Dendritic cell treated with granulocyte-macrophage colony-stimulating factor and Interleukin-4, amounts not matched to agents 40 ng/mL and 50 ng/mL, for 4 days (primary cell): ENCODE measurements around the gene CACNA1B.

Experiments
- H3K27ac Mint-ChIP-seq: one replicate; pipeline ENCODE4 v1.8.0; 2022; ENCODE audit warnings: mild to moderate bottlenecking, mixed read lengths
- H3K27me3 Mint-ChIP-seq: one replicate; pipeline ENCODE4 v1.8.0; 2022; ENCODE audit warnings: mild to moderate bottlenecking, mixed read lengths
- H3K36me3 Mint-ChIP-seq: one replicate; pipeline ENCODE4 v1.8.0; 2022; ENCODE audit warnings: low read depth, mixed read lengths
- H3K4me1 Mint-ChIP-seq: one replicate; pipeline ENCODE4 v1.8.0; 2022; ENCODE audit warnings: low read depth, mixed read lengths
- H3K4me3 Mint-ChIP-seq: one replicate; pipeline ENCODE4 v1.8.0; 2022; ENCODE audit warnings: mild to moderate bottlenecking, moderate library complexity, mixed read lengths
- H3K9me3 Mint-ChIP-seq: one replicate; pipeline ENCODE4 v1.8.0; 2022; ENCODE audit warnings: mixed read lengths
- intact Hi-C: fragments of 100-400 bp; cut with micrococcal nuclease; formaldehyde crosslinking; loops from one replicate; pipeline ENCODE4 v1.15.0; 2022

CACNA1B gene

GRCh38 chr9:138046641-138047301 lies 169.2 kb downstream of the CACNA1B start:
- intact Hi-C loops, result no loop called here
- Mint-ChIP-seq H3K36me3 (no peaks in the 10 kb centered on the region), H3K4me1 (no peaks in the 10 kb centered on the region), H3K27ac (no peak overlapping the region), H3K4me3 (no peak overlapping the region), H3K9me3 (no peaks in the 10 kb centered on the region), H3K27me3 (peaks cover 10% of the 10 kb centered on the region)

GRCh38 chr9:138047469-138048040 lies 170.0 kb downstream of the CACNA1B start:
- Mint-ChIP-seq H3K4me1 (no peaks in the 10 kb centered on the region), H3K9me3 (no peaks in the 10 kb centered on the region), H3K27me3 (peaks cover 16% of the 10 kb centered on the region), H3K27ac (no peak overlapping the region), H3K4me3 (no peak overlapping the region), H3K36me3 (no peaks in the 10 kb centered on the region)
- intact Hi-C loops, result no loop called here

GRCh38 chr9:138048184-138048583 lies 170.6 kb downstream of the CACNA1B start:
- H3K36me3 Mint-ChIP-seq, result no peaks in the 10 kb centered on the region
- no peaks in the 10 kb centered on the region for H3K4me1 Mint-ChIP-seq
- H3K4me3 Mint-ChIP-seq, result no peak overlapping the region
- no peaks in the 10 kb centered on the region for H3K9me3 Mint-ChIP-seq
- intact Hi-C loops, result no loop called here
- H3K27me3 Mint-ChIP-seq, result peaks cover 17% of the 10 kb centered on the region
- no peak overlapping the region for H3K27ac Mint-ChIP-seq

- Mint-ChIP-seq H3K27me3 (peaks cover 17% of the 10 kb centered on the region), H3K4me3 (no peak overlapping the region), H3K9me3 (no peaks in the 10 kb centered on the region), H3K36me3 (no peaks in the 10 kb centered on the region), H3K27ac (no peak overlapping the region), H3K4me1 (no peaks in the 10 kb centered on the region)
- intact Hi-C loops, result no loop called here
Measured at GRCh38 chr9:138049085-138049778, 171.7 kb downstream of the CACNA1B start.

GRCh38 chr9:138049779-138050471 lies 172.3 kb downstream of the CACNA1B start:
- no peak overlapping the region for H3K27ac Mint-ChIP-seq
- H3K4me3 Mint-ChIP-seq, result no peak overlapping the region
- intact Hi-C loops, result no loop called here
- H3K9me3 Mint-ChIP-seq, result no peaks in the 10 kb centered on the region
- no peaks in the 10 kb centered on the region for H3K4me1 Mint-ChIP-seq
- peaks cover 17% of the 10 kb centered on the region for H3K27me3 Mint-ChIP-seq
- no peaks in the 10 kb centered on the region for H3K36me3 Mint-ChIP-seq

- H3K27me3 Mint-ChIP-seq, result peaks cover 17% of the 10 kb centered on the region
- intact Hi-C loops, result no loop called here
Measured at GRCh38 chr9:138050472-138051330, 173.1 kb downstream of the CACNA1B start.

GRCh38 chr9:138051586-138052321 lies 174.2 kb downstream of the CACNA1B start:
- intact Hi-C loops, result no loop called here
- no peak overlapping the region for H3K4me3 Mint-ChIP-seq
- no peaks in the 10 kb centered on the region for H3K36me3 Mint-ChIP-seq
- no peaks in the 10 kb centered on the region for H3K9me3 Mint-ChIP-seq
- H3K27me3 Mint-ChIP-seq, result peaks cover 17% of the 10 kb centered on the region
- no peaks in the 10 kb centered on the region for H3K4me1 Mint-ChIP-seq
- no peak overlapping the region for H3K27ac Mint-ChIP-seq

More at GRCh38 chr9:138050472-138051330, 173.1 kb downstream of the CACNA1B start:
- Mint-ChIP-seq H3K36me3 (no peaks in the 10 kb centered on the region), H3K4me3 (no peak overlapping the region), H3K9me3 (no peaks in the 10 kb centered on the region), H3K27ac (no peak overlapping the region), H3K4me1 (no peaks in the 10 kb centered on the region)

- Mint-ChIP-seq H3K9me3 (no peaks in the 10 kb centered on the region), H3K27ac (no peak overlapping the region), H3K36me3 (no peaks in the 10 kb centered on the region), H3K4me3 (no peak overlapping the region), H3K27me3 (peaks cover 17% of the 10 kb centered on the region), H3K4me1 (no peaks in the 10 kb centered on the region)
- intact Hi-C loops, result no loop called here
Measured at GRCh38 chr9:138052322-138052615, 174.7 kb downstream of the CACNA1B start.

- no peaks in the 10 kb centered on the region for H3K4me1 Mint-ChIP-seq
- no peaks in the 10 kb centered on the region for H3K36me3 Mint-ChIP-seq
- H3K27ac Mint-ChIP-seq, result no peak overlapping the region
- H3K9me3 Mint-ChIP-seq, result no peaks in the 10 kb centered on the region
- H3K27me3 Mint-ChIP-seq, result peaks cover 17% of the 10 kb centered on the region
- no peak overlapping the region for H3K4me3 Mint-ChIP-seq
- intact Hi-C loops, result no loop called here
Measured at GRCh38 chr9:138052635-138053320, 175.2 kb downstream of the CACNA1B start.

GRCh38 chr9:138053321-138053868 lies 175.8 kb downstream of the CACNA1B start:
- intact Hi-C loops, result no loop called here
- Mint-ChIP-seq H3K27ac (no peak overlapping the region), H3K9me3 (no peaks in the 10 kb centered on the region), H3K27me3 (peaks cover 17% of the 10 kb centered on the region), H3K4me3 (no peak overlapping the region), H3K36me3 (no peaks in the 10 kb centered on the region), H3K4me1 (no peaks in the 10 kb centered on the region)

GRCh38 chr9:138053996-138054752 lies 176.6 kb downstream of the CACNA1B start:
- intact Hi-C loops, result no loop called here
- Mint-ChIP-seq H3K27ac (no peak overlapping the region), H3K27me3 (peaks cover 17% of the 10 kb centered on the region), H3K9me3 (no peaks in the 10 kb centered on the region), H3K4me3 (no peak overlapping the region), H3K36me3 (no peaks in the 10 kb centered on the region), H3K4me1 (no peaks in the 10 kb centered on the region)

- Mint-ChIP-seq H3K27me3 (peaks cover 1% of the 10 kb centered on the region), H3K9me3 (no peaks in the 10 kb centered on the region), H3K4me3 (no peak overlapping the region), H3K36me3 (no peaks in the 10 kb centered on the region), H3K4me1 (no peaks in the 10 kb centered on the region), H3K27ac (no peak overlapping the region)
- intact Hi-C loops, result no loop called here
Measured at GRCh38 chr9:138057726-138058125, 180.1 kb downstream of the CACNA1B start.
